Thymus (tissue), 11 donors: ENCODE measurements around the gene OR5C1. TPM values are rescaled to one million over a fixed set of nuclear protein-coding genes. Genes with fewer than 3 reads are reported as not detected.
"Not testable (repeated sequence)": the region's sequence is repeated elsewhere in the genome, so short reads cannot be mapped to it uniquely, and the experiment has no call there.

Source experiments
- DNase-seq, 9 donors: peaks; one replicate each; pipeline ENCODE4 v3.0.0-alpha.2; 2013; ENCODE audit warnings: low spot score in 9 of 9, low read depth in 6 of 9, missing footprints in 1 of 9
- H3K27ac ChIP-seq, 2 donors: one replicate each; pipeline ENCODE4 v1.5.1; 2013; ENCODE audit warnings: control low read depth in 1 of 2, low read depth in 1 of 2, low read length in 1 of 2, mild to moderate bottlenecking in 1 of 2, moderate library complexity in 1 of 2
- H3K27me3 ChIP-seq, 2 donors: one replicate each; pipeline ENCODE4 v1.5.1; 2013; ENCODE audit warnings: low read length in 1 of 2; ENCODE audit not compliant: control insufficient read depth in 2 of 2, insufficient read depth in 1 of 2
- H3K36me3 ChIP-seq, 2 donors: one replicate each; pipeline ENCODE4 v1.5.1; 2013; ENCODE audit warnings: low read length in 1 of 2, mild to moderate bottlenecking in 1 of 2, moderate library complexity in 1 of 2; ENCODE audit not compliant: control insufficient read depth in 2 of 2, insufficient read depth in 2 of 2
- H3K4me1 ChIP-seq, 2 donors: one replicate each; pipeline ENCODE4 v1.5.1; 2013; ENCODE audit warnings: low read length in 2 of 2; ENCODE audit not compliant: control insufficient read depth in 2 of 2, insufficient read depth in 2 of 2
- H3K4me3 ChIP-seq, 2 donors: one replicate each; pipeline ENCODE4 v1.5.1; 2013; ENCODE audit warnings: low read length in 2 of 2, control low read depth in 1 of 2, mild to moderate bottlenecking in 1 of 2
- H3K9me3 ChIP-seq, 2 donors: one replicate each; pipeline ENCODE4 v1.5.1; 2013; ENCODE audit warnings: low read length in 1 of 2, mild to moderate bottlenecking in 1 of 2; ENCODE audit not compliant: control insufficient read depth in 2 of 2, insufficient read depth in 1 of 2
- WGBS: extraction: QIAGEN DNeasy Blood & Tissue Kit; methylation state at CpG from one replicate; pipeline ENCODE4 v1.1.7; 2013; 5-methylcytosine and 5-hydroxymethylcytosine counted together
- polyA plus RNA-seq: library from polyadenylated mRNA; stranded (reverse); fragments of 200-250 nt; gene quantifications from one replicate; pipeline ENCODE4 v1.2.3, GENCODE V29; 2013
- total RNA-seq: library from RNA; stranded (reverse); fragments of 120-200 nt; gene quantifications from one replicate; pipeline ENCODE4 v1.2.4, GENCODE V29; 2013
- donor health status: healthy.

The OR5C1 gene
- total and polyA plus RNA-seq, 2 donors: 0.05 TPM; not detected in 1

GRCh38 chr9:122838441-122838840, 49.7 kb downstream of the OR5C1 start:
- H3K27ac ChIP-seq, H3K4me3 ChIP-seq, H3K4me1 ChIP-seq, DNase-seq, H3K9me3 ChIP-seq, H3K36me3 ChIP-seq, H3K27me3 ChIP-seq: not testable (repeated sequence)
- WGBS: 97% methylated on average over 3 of the region's 3 CpGs

Other genes with a start within 250 kb of the OR5C1 start
- gene OR1N2, start 235.8 kb upstream of the OR5C1 start, total RNA-seq: not detected
- gene OR1N2, start 235.8 kb upstream of the OR5C1 start, polyA plus RNA-seq: not detected
- 0.09 TPM for gene OR1L8, start 205.5 kb upstream of the OR5C1 start, total RNA-seq
- not detected for gene OR1L8, start 205.5 kb upstream of the OR5C1 start, polyA plus RNA-seq
- gene OR1Q1, start 174.2 kb upstream of the OR5C1 start, total RNA-seq: not detected
- gene OR1Q1, start 174.2 kb upstream of the OR5C1 start, polyA plus RNA-seq: 0.05 TPM
- not detected for gene OR1B1, start 131.3 kb upstream of the OR5C1 start, total RNA-seq
- gene OR1B1, start 131.3 kb upstream of the OR5C1 start, polyA plus RNA-seq: not detected
- gene OR1L1, start 127.2 kb upstream of the OR5C1 start, total RNA-seq: not detected
- gene OR1L1, start 127.2 kb upstream of the OR5C1 start, polyA plus RNA-seq: not detected
- not detected for gene OR1L3, start 113.8 kb upstream of the OR5C1 start, total RNA-seq
- gene OR1L3, start 113.8 kb upstream of the OR5C1 start, polyA plus RNA-seq: not detected
- gene OR1L4, start 64.9 kb upstream of the OR5C1 start, total RNA-seq: not detected
- gene OR1L4, start 64.9 kb upstream of the OR5C1 start, polyA plus RNA-seq: 0.05 TPM
- gene OR1L6, start 46.6 kb upstream of the OR5C1 start, total RNA-seq: not detected
- gene OR1L6, start 46.6 kb upstream of the OR5C1 start, polyA plus RNA-seq: not detected
- not detected for gene OR1K1, start 11.2 kb downstream of the OR5C1 start, total RNA-seq
- not detected for gene OR1K1, start 11.2 kb downstream of the OR5C1 start, polyA plus RNA-seq
- 23.6 TPM for gene PDCL, start 39.7 kb downstream of the OR5C1 start, total RNA-seq
- gene PDCL, start 39.7 kb downstream of the OR5C1 start, polyA plus RNA-seq: 14.3 TPM
- 29.7 TPM for gene RC3H2, start 116.4 kb downstream of the OR5C1 start, total RNA-seq
- gene RC3H2, start 116.4 kb downstream of the OR5C1 start, polyA plus RNA-seq: 14.7 TPM
- gene ZBTB6, start 124.4 kb downstream of the OR5C1 start, total RNA-seq: 10.2 TPM
- gene ZBTB6, start 124.4 kb downstream of the OR5C1 start, polyA plus RNA-seq: 9.1 TPM
- gene ZBTB26, start 142.6 kb downstream of the OR5C1 start, total RNA-seq: 6.7 TPM
- 7.0 TPM for gene ZBTB26, start 142.6 kb downstream of the OR5C1 start, polyA plus RNA-seq
- gene RABGAP1, start 152.1 kb downstream of the OR5C1 start, total RNA-seq: 18.1 TPM
- 17.4 TPM for gene RABGAP1, start 152.1 kb downstream of the OR5C1 start, polyA plus RNA-seq
- gene GPR21, start 244.7 kb downstream of the OR5C1 start, total RNA-seq: not detected
- gene GPR21, start 244.7 kb downstream of the OR5C1 start, polyA plus RNA-seq: 0.07 TPM